Measurements from ENCODE around the gene ATXN7L1.

DNA sequence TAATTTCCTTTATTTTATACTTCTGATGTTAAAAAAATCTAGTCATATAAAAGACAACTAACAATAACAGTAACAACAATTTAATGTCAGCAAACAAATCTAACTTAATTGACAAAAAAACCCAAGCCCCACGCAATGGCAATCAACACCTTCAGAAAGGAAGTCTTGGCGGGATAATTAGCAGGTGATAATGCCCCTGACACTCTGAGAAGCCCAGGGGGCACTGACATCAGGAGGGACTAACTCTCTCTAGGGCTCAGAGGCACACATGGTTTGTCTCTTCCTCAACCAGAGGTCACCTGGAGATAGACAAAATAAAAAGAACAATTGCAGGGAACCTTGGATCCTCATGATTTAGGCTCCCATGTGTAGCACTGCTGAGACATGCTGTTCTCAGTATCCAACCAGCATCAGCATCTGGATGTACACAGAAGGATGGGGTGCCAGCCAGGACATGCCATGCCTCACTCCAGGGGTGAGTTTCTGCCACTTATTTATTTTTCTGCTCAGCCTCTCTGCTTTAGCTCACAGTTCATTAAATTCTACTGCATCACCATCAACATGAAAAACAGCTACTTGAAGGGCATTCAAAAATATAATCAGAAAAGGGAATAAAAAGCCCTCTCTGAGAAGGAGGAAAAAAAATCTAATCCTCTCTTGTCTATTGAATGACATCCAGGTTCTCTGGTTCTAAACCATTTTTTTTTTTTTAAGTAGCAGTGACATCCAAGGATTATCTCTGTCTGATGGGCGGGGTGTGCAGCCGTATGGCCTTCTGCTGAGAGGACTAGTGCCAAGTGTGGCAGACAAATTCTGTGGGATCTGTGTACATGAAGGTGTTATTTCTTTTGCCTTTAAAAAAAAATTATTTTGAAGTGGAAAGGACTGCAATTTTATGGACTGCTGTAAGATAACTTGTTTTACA lies 96.3 kb downstream of the ATXN7L1 start:
- TF ChIP-seq CSDC2 (CRISPR knock-in tag; IDR thresholded peaks at IDR 0.05): no peak
- TF ChIP-seq ZFP30 (CRISPR knock-in tag; IDR thresholded peaks at IDR 0.05): no peak
